GM18909 (cell line): ENCODE measurements around the gene SPATA20.

Source experiments
- ATAC-seq: cut with Tn5 transposase; IDR thresholded peaks from one replicate; pipeline ENCODE4 v1.9.1; 2021; ENCODE audit warnings: mild to moderate bottlenecking; ENCODE audit not compliant: unreplicated experiment, poor library complexity

SPATA20 gene

GRCh38 chr17:50538549-50539410 is 8.2 kb upstream of the SPATA20 start:
- no peak for ATAC-seq

GRCh38 chr17:50539762-50540559 is 7.0 kb upstream of the SPATA20 start:
- no peak for ATAC-seq

- no peak for ATAC-seq
These were observed 6.2 kb upstream of the SPATA20 start for GRCh38 chr17:50540560-50541401.

GRCh38 chr17:50541402-50541715 is 5.6 kb upstream of the SPATA20 start:
- no peak for ATAC-seq

- ATAC-seq: peak; percentile 71
These were observed 5.0 kb upstream of the SPATA20 start for GRCh38 chr17:50541716-50542688.

GRCh38 chr17:50542795-50543774 is 3.9 kb upstream of the SPATA20 start:
- ATAC-seq: no peak

DNA sequence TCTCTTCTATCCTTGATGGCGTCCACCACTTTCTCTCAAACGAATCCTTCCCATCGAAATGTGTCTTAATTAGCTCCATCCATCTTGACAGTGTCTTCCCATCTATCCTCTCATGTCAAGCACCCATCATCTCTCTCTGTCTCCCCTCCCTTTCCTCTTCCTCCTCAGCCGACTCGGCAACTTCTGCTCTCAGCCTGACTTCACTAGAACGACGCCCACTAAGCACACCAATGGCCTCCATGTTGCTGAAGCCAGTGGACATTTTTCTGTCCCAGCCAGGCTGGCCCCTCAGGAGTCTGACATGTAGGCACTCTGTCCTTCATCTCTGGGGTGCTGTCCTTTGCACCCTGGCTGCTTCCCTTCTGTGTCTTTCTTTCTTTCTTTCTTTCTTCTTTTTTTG is 2.5 kb upstream of the SPATA20 start:
- ATAC-seq: no peak

GRCh38 chr17:50545311-50545710 is 1.7 kb upstream of the SPATA20 start:
- no peak for ATAC-seq

DNA sequence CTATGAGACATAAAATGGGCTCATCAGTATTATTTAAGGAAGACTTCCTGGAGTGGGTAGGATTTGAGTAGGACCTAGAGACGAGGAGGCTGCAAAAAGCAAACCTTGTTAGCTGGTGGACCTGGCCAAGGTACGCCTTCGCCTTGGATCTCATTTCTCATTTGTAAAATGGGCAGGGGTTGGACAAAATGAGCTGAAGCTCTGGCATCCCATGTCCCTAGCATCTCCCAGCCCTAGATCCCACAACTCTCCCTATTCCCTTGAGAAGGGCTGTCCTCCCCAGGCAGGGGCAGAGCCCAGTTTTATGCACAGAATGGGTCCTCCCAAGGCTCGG is 306 bp upstream of the SPATA20 start:
- ATAC-seq: no peak

- no peak for ATAC-seq
These were observed 736 bp downstream of the SPATA20 start for GRCh38 chr17:50547736-50548083.

GRCh38 chr17:50548831-50549230 is 1.9 kb downstream of the SPATA20 start:
- ATAC-seq: no peak

DNA sequence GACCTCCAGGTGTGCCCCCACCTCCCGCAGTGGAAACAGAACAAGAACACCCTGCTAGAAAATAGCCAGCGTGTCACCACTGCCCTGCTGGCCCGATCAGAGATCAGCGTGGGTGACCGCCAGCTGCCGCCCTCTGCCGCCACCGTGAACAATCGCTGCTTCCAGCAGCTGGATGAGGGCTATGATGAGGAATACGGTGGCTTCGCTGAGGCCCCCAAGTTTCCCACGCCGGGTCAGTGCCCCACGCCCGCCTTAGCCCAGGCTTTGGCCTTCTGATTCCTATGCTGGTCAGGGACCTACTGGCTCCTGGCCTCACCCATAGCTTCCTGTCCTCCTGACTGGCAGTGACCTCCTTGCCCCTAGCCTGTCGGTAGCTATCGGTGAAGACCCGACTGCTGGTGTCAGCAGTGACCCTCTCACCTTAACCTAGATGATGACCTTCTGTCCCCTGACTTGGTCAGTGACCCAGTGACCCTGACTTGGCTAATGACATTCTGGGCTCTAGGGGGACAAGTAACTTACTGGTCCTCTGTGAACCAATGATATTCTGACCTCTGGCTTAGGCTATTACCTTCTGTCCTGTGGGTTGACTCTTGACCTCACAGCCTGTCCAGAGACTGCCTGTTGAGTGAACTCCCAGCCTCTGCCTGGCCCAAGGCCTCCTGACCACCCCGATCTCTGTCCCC is 2.4 kb downstream of the SPATA20 start:
- no peak for ATAC-seq

DNA sequence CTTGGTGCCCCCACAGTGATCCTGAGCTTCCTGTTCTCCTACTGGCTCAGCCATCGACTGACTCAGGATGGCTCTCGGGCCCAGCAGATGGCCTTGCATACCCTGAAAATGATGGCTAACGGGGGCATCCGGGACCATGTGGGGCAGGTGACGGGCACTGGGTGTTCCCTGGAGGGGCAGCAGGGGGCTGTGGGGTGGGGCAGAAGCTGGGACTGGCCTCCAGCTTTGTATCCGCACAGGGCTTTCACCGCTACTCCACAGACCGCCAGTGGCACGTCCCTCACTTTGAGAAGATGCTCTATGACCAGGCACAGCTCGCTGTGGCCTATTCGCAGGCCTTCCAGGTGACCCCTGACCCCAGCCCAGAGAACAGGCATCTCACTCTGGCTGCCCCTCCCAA is 3.0 kb downstream of the SPATA20 start:
- ATAC-seq: no peak

GRCh38 chr17:50550661-50551432 is 3.9 kb downstream of the SPATA20 start:
- no peak for ATAC-seq

GRCh38 chr17:50551433-50551815 is 4.5 kb downstream of the SPATA20 start:
- ATAC-seq: no peak

- no peak for ATAC-seq
These were observed 4.9 kb downstream of the SPATA20 start for GRCh38 chr17:50551884-50552283.

GRCh38 chr17:50554201-50554600 is 7.2 kb downstream of the SPATA20 start:
- ATAC-seq: no peak
